Anterior cingulate cortex (tissue), 58 donors: ENCODE data around the gene SLC25A11.
"Not testable (repeated sequence)": the region's sequence is repeated elsewhere in the genome, so short reads cannot be mapped to it uniquely, and the experiment has no call there.

Experiments
- DNase-seq, 58 donors: peaks; one replicate each; lab custom pipeline; 2025; lab: John Stamatoyannopoulos, UW

The SLC25A11 gene

GRCh38 chr17:4928881-4929280 is 11.0 kb downstream of the SLC25A11 start:
- no peak for DNase-seq

GRCh38 chr17:4926577-4927335 is 13.1 kb downstream of the SLC25A11 start:
- not testable (repeated sequence) for DNase-seq

- DNase-seq = no peak
Observed at GRCh38 chr17:4921320-4921719, 18.5 kb downstream of the SLC25A11 start.

- DNase-seq = no peak
Observed at GRCh38 chr17:4920351-4921048, 19.3 kb downstream of the SLC25A11 start.

GRCh38 chr17:4919511-4920047 is 20.3 kb downstream of the SLC25A11 start:
- DNase-seq = no peak

- DNase-seq = not testable (repeated sequence)
Observed at GRCh38 chr17:4914551-4914950, 25.3 kb downstream of the SLC25A11 start.

- DNase-seq = no peak
Observed at GRCh38 chr17:4913994-4914393, 25.9 kb downstream of the SLC25A11 start.

GRCh38 chr17:4908711-4909496 is 30.9 kb downstream of the SLC25A11 start:
- peak in 55 of 58 donors; percentile 23 to 89 (median 70) for DNase-seq

GRCh38 chr17:4908301-4908700 is 31.5 kb downstream of the SLC25A11 start:
- DNase-seq = peak in 3 of 58 donors; percentile 10 to 23 (median 18)

GRCh38 chr17:4906642-4907041 is 33.2 kb downstream of the SLC25A11 start:
- not testable (repeated sequence) for DNase-seq

GRCh38 chr17:4903051-4903818 is 36.6 kb downstream of the SLC25A11 start, which contains the start of gene CHRNE:
CHRNE (minus strand) TSS chr17:4903098; CDS start chr17:4903063, 35 bp downstream.
- DNase-seq = peak in 51 of 58 donors; percentile 7 to 79 (median 44)

- no peak for DNase-seq
Observed at GRCh38 chr17:4902540-4902939, 37.3 kb downstream of the SLC25A11 start.

GRCh38 chr17:4901648-4902344 is 38.0 kb downstream of the SLC25A11 start:
- peak in 33 of 58 donors; percentile 16 to 78 (median 46) for DNase-seq

- DNase-seq = no peak
Observed at GRCh38 chr17:4901108-4901647, 38.7 kb downstream of the SLC25A11 start.

- peak in 2 of 58 donors; percentile 3 to 9 for DNase-seq
Observed at GRCh38 chr17:4900231-4901107, 39.4 kb downstream of the SLC25A11 start.

GRCh38 chr17:4899341-4900230 is 40.3 kb downstream of the SLC25A11 start, which contains the start of gene C17orf107:
C17orf107 (plus strand) TSS chr17:4899536; CDS start chr17:4899763, 227 bp downstream.
- DNase-seq = peak in 47 of 58 donors; percentile 13 to 80 (median 51)

GRCh38 chr17:4898927-4899326 is 40.9 kb downstream of the SLC25A11 start:
- no peak for DNase-seq
